Nephron (organoid): ENCODE measurements around the gene MEAF6.

Experiments used
- H3K27ac Mint-ChIP-seq, 3 experiments: 2 replicates each; pipeline ENCODE4 v1.8.0; 2020; ENCODE audit warnings: mixed read lengths in 3 of 3, mild to moderate bottlenecking in 2 of 3, moderate library complexity in 1 of 3
- H3K27me3 Mint-ChIP-seq: 2 replicates; pipeline ENCODE4 v1.8.0; 2021; ENCODE audit warnings: low read depth, mild to moderate bottlenecking, moderate library complexity, mixed read lengths
- H3K36me3 Mint-ChIP-seq: 2 replicates; pipeline ENCODE4 v1.8.0; 2020; ENCODE audit warnings: low read depth, mixed read lengths
- H3K4me1 Mint-ChIP-seq: 2 replicates; pipeline ENCODE4 v1.8.0; 2020; ENCODE audit warnings: mixed read lengths
- H3K4me3 Mint-ChIP-seq, 3 experiments: 2 replicates each; pipeline ENCODE4 v1.8.0; 2020; ENCODE audit warnings: mild to moderate bottlenecking in 3 of 3, mixed read lengths in 3 of 3, moderate library complexity in 2 of 3
- H3K9me3 Mint-ChIP-seq: 2 replicates; pipeline ENCODE4 v1.8.0; 2020; ENCODE audit warnings: mixed read lengths
- TF ChIP-seq, protein P1 (sequence below), 3 experiments: fragments of 200-600 bp; sonication (generic); IDR thresholded peaks; one replicate each; pipeline ENCODE4 v1.5.0; 2021; ENCODE audit warnings: antibody characterized with exemption in 3 of 3; ENCODE audit not compliant: unreplicated experiment in 3 of 3

MEAF6 gene

GRCh38 chr1:37479255-37480124, 35.1 kb downstream of the MEAF6 start:
- peaks cover 12% of the 10 kb centered on the region for H3K36me3 Mint-ChIP-seq
- peak overlapping the region; percentile 29 to 94 (median 83) for H3K27ac Mint-ChIP-seq
- H3K9me3 Mint-ChIP-seq = no peaks in the 10 kb centered on the region
- TF ChIP-seq, protein P1, sequence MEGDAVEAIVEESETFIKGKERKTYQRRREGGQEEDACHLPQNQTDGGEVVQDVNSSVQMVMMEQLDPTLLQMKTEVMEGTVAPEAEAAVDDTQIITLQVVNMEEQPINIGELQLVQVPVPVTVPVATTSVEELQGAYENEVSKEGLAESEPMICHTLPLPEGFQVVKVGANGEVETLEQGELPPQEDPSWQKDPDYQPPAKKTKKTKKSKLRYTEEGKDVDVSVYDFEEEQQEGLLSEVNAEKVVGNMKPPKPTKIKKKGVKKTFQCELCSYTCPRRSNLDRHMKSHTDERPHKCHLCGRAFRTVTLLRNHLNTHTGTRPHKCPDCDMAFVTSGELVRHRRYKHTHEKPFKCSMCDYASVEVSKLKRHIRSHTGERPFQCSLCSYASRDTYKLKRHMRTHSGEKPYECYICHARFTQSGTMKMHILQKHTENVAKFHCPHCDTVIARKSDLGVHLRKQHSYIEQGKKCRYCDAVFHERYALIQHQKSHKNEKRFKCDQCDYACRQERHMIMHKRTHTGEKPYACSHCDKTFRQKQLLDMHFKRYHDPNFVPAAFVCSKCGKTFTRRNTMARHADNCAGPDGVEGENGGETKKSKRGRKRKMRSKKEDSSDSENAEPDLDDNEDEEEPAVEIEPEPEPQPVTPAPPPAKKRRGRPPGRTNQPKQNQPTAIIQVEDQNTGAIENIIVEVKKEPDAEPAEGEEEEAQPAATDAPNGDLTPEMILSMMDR (IDR thresholded peaks at IDR 0.05; ENCODE audit: unreplicated experiment in 3 of 3) = no peak
- peaks cover 17% of the 10 kb centered on the region for H3K4me1 Mint-ChIP-seq
- H3K27me3 Mint-ChIP-seq = no peaks in the 10 kb centered on the region
- peak overlapping the region in 2 of 3 experiments; percentile 38 to 44 for H3K4me3 Mint-ChIP-seq

- TF ChIP-seq, protein P1 (IDR thresholded peaks at IDR 0.05; ENCODE audit: unreplicated experiment in 3 of 3) = no peak
- peaks cover 19% of the 10 kb centered on the region for H3K4me1 Mint-ChIP-seq
- H3K27ac Mint-ChIP-seq = peak overlapping the region in 2 of 3 experiments; percentile 54 to 94
- H3K9me3 Mint-ChIP-seq = no peaks in the 10 kb centered on the region
- peaks cover 12% of the 10 kb centered on the region for H3K36me3 Mint-ChIP-seq
- H3K4me3 Mint-ChIP-seq = peak overlapping the region in 2 of 3 experiments; percentile 19 to 25
- peaks cover 1% of the 10 kb centered on the region for H3K27me3 Mint-ChIP-seq
Observed at GRCh38 chr1:37478890-37479254, 35.7 kb downstream of the MEAF6 start.

DNA sequence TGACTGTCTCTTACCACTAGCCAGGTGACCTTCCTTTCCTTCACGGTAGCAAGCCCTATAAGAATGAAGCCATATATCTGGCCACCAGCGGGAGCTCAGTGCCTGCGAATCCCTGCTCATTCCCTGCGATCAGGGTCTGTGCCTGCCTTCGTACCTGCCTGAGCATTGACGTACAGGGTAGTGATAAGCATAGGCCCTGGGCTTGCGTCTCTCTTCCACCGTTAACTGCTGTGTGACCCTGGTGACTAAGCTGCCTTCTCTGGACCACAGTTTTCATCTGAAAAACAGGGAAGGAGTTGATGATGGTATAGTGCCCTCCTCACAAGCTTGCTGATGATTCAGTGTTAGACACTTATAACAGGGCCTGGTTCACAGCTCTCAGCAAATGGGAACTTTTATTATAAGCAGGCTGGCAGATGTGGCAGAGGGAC, 36.1 kb downstream of the MEAF6 start:
- Mint-ChIP-seq H3K36me3 (peaks cover 12% of the 10 kb centered on the region), H3K27me3 (peaks cover 5% of the 10 kb centered on the region)
- TF ChIP-seq, protein P1 (IDR thresholded peaks at IDR 0.05; ENCODE audit: unreplicated experiment in 3 of 3) = no peak

DNA sequence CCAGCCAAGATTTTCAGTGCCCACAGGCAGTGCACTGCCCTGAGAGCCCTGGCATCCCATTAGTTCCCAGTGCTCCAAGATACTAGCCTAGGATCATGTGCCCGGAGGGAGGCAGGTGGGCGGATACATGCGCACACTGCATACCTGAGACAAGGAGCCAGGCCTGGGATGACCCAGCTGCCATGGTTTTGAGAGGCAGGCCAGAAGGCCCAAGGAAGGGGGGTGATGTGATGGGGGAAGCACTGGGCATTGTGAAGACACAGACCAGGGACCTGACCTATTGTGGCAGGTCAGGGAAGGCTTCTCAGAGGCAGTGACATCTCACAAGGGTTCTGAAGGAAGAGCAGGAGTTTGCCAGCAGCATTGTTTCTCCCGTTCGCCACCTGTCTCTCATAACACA, 36.6 kb downstream of the MEAF6 start:
- TF ChIP-seq, protein P1 (IDR thresholded peaks at IDR 0.05; ENCODE audit: unreplicated experiment in 3 of 3) = no peak
- Mint-ChIP-seq H3K9me3 (no peaks in the 10 kb centered on the region), H3K27me3 (peaks cover 11% of the 10 kb centered on the region), H3K4me1 (peaks cover 28% of the 10 kb centered on the region), H3K27ac (peak overlapping the region in 2 of 3 experiments; percentile 28 to 65), H3K36me3 (peaks cover 12% of the 10 kb centered on the region), H3K4me3 (peak overlapping the region; percentile 48 to 68 (median 58))

More for the DNA sequence above, 36.1 kb downstream of the MEAF6 start:
- peak overlapping the region in 2 of 3 experiments; percentile 23 to 68 for H3K4me3 Mint-ChIP-seq
- H3K27ac Mint-ChIP-seq = peak overlapping the region in 1 of 3 experiments; percentile 94
- H3K4me1 Mint-ChIP-seq = peaks cover 23% of the 10 kb centered on the region
- no peaks in the 10 kb centered on the region for H3K9me3 Mint-ChIP-seq

GRCh38 chr1:37477198-37477931, 37.2 kb downstream of the MEAF6 start:
- peak overlapping the region in 2 of 3 experiments; percentile 65 to 70 for H3K27ac Mint-ChIP-seq
- TF ChIP-seq, protein P1 (IDR thresholded peaks at IDR 0.05; ENCODE audit: unreplicated experiment in 3 of 3) = no peak
- peaks cover 34% of the 10 kb centered on the region for H3K4me1 Mint-ChIP-seq
- H3K9me3 Mint-ChIP-seq = no peaks in the 10 kb centered on the region
- peak overlapping the region; percentile 74 to 84 (median 75) for H3K4me3 Mint-ChIP-seq
- H3K27me3 Mint-ChIP-seq = peaks cover 16% of the 10 kb centered on the region
- H3K36me3 Mint-ChIP-seq = peaks cover 9% of the 10 kb centered on the region
